HG03196 (cell line): Measurements from ENCODE around the gene ANTXR1.

Source experiments
- ATAC-seq: cut with Tn5 transposase; IDR thresholded peaks from one replicate; pipeline ENCODE4 v1.9.1; 2021; ENCODE audit not compliant: unreplicated experiment

ANTXR1 gene

DNA sequence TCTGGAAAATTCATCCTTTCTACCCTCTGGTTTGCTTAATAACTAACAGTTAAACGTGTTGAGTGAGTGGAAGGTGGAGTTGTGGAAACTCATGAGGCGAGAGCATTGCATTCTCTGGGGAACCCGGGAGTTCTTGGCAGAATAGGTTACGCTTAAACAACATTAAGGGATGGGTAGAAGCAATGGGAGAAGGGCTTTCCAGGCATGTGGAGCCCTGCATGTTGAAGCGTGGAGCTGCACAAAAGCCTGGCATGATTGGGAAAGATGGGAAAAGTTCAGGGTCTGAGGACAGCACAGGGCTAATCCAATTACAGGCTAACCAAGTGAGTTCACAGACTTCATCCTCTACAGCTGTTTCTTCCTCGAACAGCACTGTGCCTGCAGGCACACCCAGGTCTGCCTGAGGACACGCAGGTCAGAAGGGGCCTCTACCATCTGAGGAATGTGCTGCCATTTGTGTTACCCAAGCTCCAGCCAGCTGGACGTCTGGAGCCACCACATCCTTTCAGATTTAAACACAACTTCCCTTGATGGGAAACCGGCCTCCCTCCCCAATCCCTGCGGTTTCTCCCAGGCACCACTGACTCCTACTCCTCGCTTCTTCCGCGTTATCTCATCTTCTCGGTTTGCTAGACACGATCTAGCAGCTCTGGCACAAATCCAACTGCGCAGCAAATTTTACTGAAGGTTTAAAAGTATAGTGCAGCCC, 164.2 kb downstream of the ANTXR1 start:
- no peak for ATAC-seq

DNA sequence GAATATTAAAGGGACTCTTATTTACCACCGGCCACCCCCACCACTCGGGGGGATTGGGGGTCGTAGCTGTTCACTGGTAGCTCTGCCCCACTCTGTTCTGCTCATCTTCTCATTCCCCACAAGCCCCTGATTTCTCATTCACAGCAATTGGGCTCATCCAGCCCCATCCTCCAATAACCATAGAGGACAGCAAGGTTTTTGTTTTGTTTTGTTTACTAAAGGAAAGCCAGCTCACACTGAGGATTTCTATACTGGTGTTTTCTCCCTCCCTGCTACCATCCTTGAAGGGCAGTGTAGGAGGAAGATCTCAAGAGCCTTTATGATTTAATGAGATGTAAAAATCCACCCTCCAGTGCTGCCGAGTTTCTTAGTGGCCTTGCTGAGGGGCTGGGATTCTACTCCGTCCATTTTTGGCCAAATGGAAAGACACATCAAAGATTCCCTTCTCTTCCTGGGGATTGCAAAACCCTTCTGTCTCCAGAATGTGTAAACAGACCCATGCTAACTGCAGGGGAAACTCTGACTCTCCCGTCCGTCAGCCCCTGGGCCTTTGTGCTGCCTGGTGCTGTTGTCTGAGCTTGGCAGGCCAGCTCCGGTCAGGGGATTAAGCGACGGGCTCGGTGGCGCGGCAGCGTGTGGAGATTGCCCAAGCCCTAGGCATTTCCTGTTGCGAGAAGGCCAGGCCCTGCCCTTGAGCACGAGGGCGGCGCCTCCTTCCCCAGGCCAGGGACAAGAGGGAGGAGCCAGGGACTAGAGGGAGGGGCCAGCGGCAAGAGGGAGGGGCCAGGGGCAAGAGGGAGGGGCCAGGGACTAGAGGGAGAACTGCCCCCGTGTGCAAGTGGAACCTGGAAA, 165.0 kb downstream of the ANTXR1 start:
- no peak for ATAC-seq

DNA sequence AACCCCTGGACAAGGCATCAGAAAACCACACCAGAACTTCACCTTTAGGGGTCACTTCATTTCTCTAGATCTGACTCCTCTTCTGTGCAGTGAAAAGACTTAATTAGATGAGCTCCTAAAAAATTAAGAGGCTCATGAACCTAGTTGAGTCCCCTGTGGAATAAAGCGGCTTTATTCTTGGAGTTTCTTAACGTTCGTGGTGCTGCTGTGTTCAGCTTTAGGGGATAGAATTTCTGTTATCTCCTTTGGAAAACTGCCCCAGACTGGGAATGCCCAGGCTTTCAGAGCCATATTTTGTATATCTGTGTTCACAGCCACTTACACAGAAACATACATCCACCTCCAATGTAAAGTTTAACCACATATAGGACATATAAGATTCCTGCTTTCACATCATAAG, 165.8 kb downstream of the ANTXR1 start:
- no peak for ATAC-seq

DNA sequence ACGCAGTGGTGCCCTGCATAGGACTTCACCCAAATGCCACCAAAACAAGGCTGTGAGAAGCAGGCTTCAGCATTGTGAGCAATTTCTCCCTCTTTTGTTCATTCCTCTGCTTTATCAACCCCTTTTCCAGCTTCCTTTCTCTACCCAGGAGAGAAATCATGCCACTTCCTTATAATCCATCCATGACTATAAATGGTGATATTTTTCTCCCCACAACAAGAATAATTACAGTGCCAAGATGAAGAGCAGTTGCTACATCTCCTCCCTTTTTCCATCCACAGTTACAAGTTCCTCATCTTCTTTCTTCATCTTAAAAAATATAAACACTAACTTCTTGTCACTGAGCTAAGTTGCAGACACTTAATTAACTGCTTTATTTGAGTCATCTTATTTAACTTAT, 167.2 kb downstream of the ANTXR1 start:
- ATAC-seq = no peak

DNA sequence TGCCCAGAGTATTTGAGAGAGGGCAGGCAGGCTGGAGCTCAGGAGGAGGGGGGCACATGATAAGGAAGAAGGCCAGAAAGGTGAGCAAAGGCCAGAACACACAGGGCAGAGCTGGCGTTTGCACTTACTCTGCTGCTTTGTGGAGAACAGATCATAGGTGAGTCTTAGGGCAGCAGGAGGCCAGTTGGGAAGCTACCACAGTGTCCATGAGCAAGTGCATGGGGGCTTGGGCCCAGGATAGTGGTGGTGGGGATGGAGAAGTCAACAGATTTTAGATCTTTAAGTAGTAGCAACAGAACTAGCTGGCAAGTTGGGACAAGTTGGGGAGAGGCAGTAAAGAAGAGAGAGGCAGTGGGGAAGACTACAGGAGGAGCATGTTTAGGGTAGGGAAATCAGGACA, 168.0 kb downstream of the ANTXR1 start:
- ATAC-seq = no peak

DNA sequence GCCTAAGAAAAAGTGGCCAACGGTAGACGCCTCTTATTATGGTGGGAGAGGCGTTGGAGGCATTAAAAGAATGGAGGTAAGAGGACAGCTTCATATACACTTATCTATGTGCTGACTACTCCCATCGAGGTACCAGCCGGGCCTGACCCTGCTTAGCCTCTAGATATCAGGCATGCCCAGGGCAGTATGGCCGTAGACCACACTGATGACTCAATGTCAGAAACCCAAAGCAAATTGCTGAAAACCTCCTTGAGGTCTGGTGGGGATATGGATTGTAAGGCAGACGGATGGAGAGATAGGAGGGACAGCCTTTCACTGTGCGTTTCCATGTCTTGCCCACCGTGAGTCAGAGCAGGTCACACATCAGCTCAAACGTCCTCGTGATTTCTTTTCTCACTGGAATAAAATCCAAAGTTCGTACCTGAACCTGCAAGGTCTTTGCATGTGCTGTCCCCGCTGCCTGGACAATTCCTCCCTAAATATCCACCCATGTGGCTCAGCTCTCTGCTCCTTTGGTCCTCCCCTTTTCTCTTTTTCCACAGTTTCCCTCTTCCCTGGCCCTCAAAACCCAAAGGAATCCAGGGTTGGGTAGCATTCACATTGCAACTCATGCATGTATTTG, 168.9 kb downstream of the ANTXR1 start:
- no peak for ATAC-seq

DNA sequence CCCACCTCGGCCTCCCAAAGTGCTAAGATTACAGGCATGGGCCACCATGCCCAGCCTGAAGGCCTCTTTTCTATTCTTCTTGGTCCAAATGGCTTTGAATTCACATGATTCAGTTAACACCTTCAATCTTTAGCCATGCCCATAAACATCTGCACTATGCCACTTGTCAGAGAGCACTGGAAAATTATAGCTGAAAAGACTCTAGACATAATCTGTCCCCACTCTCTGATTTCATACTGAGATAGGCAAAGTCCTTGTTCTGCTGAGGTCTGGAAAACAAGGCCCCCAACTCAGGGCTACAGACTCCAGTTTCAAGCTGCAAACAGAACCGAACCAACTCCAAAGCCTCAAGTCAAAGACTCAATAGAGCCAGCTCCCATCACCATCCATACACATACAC, 170.7 kb downstream of the ANTXR1 start:
- no peak for ATAC-seq

DNA sequence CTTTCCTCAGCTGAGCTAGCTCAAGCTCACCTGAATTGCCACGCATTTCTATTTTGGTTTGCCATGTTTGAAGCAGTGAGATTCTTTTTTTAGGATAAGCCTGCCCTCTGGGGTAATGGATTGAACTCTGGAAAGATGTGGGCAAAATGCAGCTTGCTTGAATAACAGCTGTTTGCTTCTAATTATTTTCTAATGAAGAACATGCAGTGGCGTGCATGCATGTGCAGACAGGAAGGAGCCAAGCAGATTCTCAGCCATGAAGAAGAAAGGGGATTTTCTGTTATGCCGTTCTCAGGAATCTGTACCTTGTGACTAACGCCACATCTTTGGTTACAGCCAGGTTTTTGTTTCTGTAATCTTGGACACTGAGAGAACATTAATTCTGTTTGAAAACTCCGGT, 171.2 kb downstream of the ANTXR1 start:
- ATAC-seq = no peak

DNA sequence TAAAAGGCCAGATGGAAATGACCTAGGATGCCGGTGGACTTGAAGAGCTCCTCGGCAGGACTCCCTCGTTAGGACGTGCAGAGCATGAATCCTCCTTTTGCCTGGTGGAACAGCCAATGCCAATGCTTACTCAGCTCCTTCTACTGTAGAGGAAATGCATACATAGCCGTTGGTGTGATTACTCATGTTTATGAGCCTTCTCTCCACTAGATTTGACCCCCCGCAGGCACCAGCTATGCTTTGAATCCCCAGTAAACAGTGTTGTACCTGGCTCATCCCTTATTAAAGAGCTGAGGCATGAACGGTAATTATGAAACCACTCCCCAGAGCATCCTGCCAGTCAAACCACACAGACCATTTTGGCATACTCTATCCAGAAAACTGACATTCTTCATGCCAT, 172.8 kb downstream of the ANTXR1 start:
- no peak for ATAC-seq

DNA sequence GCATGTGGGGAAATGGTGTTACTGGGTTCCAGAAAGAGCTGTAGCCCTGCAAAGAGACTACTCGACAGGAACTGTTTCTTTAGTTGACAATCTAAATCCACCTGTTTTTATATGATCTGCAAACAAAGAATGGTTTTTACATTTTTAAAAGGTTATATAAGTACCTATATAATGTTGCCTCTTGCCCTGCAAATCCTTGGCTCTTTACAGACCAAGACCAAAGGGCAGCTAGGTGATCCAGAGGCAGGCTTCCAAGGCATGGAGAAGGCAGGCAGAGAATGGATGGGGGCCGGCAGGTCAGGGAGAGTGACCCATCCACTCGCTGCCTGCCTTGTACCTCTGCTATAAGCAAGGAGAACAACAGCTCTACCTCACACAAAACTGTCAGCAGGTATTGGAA, 173.6 kb downstream of the ANTXR1 start:
- no peak for ATAC-seq

DNA sequence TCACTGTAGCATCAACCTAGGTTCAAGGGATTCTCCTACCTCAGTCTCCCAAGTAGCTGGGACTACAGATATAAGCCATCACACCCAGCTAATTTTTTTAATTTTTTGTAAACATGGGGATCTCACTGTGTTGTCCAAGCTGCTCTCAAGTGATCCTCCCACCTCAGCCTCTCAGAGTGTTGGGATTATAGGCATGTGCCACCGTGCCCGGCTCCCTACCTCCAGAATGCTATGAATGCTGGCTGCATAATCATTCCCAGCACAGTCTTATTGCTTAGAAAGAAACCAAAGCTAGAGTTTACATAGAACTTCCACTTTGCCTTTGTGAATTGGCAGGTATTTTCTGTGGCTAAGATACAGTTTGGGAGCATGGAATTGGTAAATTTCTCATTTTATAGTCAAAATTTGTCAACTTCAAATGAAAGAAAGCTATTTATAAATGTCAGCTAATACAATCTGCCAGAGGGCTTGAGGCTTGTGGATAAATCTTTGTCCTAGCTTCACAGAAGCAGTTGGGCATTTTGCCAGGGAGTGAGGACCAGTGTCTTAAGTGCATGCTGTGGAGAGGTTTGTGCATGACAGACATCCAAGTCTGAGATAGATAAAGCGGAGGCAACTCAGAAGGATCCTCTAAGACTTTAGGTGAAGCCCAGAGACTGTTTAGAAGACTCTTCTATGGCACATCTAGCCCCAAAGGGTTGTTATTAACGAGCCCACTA, 175.4 kb downstream of the ANTXR1 start:
- ATAC-seq = no peak

DNA sequence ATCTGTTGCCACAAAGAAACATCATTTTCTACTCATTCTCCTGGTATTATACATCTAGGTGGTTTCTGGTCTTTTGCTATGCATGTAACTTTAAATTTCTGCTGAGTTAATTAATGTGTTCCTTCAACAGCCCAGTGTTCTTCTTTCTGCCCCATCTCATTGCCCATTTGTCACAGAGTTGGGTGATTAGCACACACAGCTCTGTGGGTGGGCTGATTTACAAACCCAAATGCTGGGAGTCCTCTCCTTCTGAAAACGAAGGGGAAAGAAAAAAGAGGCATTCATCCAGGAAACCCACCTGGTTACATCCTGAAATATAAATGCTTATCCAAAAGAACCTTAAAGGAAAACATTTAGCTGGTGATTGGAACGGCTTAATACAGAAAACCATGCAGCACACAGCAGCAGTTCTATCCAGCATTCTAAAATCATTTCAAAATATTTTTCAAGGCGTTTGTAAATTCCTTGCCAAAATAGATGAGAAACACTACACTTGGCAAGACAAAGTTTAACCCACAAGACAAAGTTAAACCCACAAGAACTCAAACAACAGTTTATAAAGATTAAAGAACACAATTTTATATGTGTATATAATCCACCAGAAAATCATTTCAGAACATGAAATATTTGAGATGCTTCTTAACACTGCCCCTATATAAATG, 177.9 kb downstream of the ANTXR1 start:
- no peak for ATAC-seq

DNA sequence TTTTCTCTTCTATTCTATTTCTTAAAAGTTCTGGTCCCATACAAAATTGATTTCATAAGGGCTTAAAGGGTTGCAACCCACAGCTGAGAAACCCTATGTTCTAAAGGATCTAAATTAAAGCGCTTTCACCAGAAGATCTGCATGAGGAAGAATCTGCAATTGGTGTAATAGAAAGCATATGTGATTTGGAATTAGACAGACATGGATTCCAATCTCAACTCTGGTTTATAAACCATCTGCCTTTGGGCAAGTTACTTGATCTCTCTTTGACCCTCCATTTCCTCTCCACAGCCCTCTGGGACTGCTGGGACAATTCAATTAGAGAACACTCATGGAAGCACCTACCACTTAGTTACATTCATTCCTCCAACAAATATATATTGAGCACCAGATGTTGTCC, 178.7 kb downstream of the ANTXR1 start:
- no peak for ATAC-seq

DNA sequence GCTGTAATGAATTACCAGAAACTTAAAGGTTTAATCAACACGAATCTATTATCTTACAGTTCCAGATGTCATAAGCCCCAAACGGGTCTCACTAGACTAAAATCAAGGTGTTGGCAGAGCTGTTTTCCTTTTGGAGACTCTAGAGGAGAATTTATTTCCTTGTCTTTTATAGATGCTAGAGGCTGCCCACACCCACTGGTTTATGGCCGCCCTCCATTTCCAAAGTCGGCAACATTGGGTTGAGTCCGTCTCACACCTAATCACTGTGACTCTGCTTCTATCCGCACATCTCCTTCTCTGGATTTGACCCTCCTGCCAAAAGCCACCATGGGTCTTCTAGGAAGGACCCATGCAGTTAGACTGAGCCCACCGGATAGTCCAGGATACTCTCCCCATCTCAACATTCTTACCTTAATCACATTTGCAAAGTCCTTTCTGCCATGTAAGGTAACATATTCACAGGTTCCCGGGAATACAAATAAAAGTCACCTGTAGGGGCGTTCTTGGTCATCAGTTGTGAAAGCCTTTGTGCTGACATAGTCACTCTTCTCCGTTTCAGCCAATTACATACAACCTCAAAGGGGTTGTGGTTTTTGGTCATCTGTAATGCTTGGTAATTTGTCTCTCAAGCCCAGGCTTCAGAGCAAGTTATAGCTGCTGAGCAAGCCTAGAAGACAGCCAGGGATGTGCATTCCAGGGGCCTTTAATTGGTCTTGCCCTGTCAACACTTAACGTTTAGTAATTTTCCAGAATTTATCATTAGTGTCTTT, 179.4 kb downstream of the ANTXR1 start:
- ATAC-seq = no peak

DNA sequence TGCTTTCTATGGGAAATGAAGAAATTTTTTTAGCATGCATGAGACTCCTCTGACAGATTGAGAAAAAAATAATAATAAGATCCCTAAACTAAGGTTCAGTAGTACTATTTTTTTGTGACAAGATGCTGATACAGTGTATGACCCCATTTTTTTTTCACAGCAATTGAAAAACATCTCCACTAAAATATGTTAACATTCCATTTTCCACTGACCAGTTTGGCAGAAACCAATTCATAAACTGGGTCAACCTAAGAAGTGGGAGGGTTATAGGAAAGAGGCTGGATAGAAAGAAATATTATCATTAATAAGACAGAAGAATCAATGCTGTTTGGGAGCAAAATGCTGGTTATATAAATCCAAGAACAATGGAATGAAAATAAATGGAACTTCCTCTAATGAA, 182.7 kb downstream of the ANTXR1 start:
- ATAC-seq = no peak

DNA sequence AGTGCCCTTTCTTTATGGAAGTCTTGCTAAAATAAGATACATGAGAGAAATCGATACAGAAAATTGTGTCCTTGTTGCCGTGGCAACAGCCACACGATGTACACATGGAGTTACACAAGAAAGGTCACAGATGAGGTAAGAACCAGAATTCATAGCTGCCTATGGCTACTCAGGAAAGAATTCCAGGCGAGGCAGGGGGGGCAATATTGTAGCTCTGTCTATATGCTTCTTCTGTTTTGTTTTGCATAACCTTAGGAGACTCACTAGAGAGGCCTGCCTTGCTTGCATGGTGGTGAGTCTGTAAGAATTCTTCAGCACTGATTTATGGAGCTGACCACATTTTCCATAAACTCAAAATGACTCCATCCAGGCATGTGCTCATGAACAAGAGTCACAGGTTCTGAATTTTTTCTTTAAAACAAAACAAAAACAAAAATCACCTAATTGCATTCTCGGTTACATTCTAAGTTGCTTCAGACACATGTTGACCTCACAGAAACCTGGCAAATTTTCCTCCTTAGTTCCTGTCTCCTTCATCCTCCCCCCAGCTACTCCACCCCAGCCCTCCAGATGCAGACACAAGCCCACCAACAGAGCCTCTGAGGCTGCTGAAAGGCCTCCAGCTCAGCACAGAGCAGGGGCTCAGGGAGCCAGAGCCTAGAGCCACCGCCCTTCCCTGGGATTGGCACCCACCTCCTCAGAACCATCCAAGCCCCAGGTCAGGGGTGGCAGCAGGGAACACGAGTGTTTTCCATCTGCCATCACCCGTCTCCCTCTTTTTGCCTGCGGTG, 183.5 kb downstream of the ANTXR1 start:
- no peak for ATAC-seq

DNA sequence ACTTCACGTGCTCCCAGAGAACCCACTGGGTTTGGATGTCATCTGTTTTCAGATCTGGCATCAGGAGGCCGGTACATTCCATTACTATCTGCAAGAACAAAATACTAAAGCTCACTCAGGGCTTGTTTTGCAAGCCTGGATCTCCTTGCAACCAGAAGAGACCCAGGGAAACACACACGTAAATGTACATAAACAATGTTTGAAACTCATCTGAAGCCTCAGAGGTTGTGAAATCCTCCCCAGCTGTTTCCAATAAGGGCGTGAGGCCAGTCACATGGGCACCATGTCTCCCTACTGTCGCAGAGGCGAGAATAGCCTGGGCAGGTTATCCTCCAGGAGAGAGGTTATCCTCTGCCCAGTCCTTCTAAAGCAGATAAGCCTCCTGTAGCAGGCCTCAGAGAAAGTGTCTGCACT, 187.1 kb downstream of the ANTXR1 start:
- ATAC-seq = no peak

DNA sequence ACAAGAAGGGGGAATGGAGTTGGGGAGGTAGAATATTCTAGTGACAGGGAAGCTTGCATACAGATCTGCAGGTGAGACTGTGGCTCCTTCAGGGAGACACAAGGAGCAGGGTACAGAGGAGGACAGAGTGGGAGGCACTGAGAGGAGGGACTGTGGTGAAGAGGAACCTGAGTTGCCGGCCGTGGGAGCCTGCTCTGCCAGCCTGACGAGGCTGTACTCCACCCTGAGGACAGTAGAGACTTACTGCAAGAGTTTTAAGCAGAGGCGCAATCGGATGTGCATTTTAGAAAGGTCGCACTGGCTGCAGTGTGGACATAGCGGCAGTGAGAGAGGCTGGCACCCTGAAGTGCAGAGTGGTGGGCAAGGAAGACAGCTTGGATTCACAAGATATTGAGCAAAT, 188.3 kb downstream of the ANTXR1 start:
- ATAC-seq = no peak

DNA sequence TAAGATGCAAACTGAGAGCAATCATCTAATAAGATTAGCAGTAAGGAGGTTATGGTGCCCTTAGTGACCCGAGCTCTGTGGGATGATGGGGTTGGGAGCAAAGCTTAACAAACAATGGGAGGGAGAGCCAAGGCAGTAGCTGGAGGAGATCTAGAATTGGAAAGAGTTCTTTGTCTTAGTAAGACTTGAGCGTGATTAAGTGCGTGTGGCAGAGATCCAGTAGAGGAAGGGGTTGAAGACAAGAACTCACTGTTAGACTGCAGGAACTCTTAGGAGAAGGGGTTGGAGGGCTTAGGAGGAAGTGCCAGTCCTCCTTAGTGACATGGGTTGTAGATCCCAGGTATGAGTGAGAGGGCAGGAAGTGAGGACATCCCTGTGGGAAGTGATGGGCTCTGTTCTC, 189.3 kb downstream of the ANTXR1 start:
- no peak for ATAC-seq
